NCI-H2029 (cell line): Measurements from ENCODE around the gene DRAP1.
A peak's percentile ranks its signal among the peaks of the same experiment; 100 is the strongest.

Experiments used
- DNase-seq: peaks from one replicate; lab custom pipeline; 2025; lab: John Stamatoyannopoulos, UW

Gene DRAP1

DNA sequence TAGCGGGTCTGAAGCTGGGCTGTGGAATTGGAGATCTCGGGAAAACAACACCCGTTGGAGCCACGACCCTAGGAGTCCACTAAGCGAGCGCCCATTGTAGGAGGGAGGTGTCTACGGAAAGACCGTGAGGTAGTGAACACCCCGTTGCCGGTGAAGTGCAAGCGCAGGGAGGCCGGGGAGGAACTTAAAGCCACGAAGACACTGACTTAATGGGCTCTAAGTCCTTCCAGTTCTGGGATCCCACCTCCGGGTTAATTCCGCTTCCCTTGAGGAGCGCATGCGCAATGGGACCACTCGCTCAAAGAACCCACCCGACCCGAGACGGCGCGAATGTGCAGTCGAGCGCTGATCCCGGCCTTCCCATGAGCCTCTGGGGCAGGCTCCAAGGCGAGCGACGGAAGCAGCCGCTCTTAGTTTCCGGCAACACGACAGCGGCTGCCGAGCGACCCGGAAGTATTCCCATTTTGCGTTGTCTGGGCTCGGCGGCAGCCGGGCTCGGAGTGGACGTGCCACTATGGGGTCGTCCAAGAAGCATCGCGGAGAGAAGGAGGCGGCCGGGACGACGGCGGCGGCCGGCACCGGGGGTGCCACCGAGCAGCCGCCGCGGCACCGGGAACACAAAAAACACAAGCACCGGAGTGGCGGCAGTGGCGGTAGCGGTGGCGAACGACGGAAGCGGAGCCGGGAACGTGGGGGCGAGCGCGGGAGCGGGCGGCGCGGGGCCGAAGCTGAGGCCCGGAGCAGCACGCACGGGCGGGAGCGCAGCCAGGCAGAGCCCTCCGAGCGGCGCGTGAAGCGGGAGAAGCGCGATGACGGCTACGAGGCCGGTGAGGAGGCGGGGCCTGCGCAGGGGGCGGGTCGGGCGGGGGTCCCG, 42.3 kb downstream of the DRAP1 start, which contains the start of gene SART1:
Gene SART1, plus strand, starts transcription at position 468 of the 874 bp plus-strand sequence. Its CDS starts 47 bp downstream, at position 515.
- DNase-seq = peak; percentile 97

DNA sequence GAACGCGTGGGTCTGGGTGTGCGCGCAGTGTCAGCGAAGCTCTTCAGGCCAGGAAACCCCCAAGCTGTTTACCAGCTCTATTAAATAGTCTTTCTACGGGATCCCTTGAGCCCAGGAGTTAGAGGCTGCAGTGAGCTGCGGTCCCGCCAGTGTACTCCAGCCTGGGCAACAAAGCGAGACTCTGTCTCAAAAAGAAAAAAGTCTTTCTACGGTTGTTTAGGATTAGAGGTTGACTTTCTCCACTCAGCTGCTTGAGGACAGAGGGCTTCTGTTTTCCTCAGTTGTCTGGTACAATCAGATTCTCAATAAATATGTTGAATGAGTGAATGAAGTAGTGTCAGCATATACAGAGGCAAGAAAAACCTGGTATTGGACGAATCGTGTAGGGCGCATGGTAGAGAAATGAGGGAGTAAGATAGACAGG, 42.9 kb downstream of the DRAP1 start:
- no peak for DNase-seq

GRCh38 chr11:65964906-65965305, 45.7 kb downstream of the DRAP1 start:
- DNase-seq = no peak

GRCh38 chr11:65965986-65966762, 46.9 kb downstream of the DRAP1 start:
- DNase-seq = no peak

- no peak for DNase-seq
These were observed 48.2 kb downstream of the DRAP1 start for GRCh38 chr11:65967329-65967934.

DNA sequence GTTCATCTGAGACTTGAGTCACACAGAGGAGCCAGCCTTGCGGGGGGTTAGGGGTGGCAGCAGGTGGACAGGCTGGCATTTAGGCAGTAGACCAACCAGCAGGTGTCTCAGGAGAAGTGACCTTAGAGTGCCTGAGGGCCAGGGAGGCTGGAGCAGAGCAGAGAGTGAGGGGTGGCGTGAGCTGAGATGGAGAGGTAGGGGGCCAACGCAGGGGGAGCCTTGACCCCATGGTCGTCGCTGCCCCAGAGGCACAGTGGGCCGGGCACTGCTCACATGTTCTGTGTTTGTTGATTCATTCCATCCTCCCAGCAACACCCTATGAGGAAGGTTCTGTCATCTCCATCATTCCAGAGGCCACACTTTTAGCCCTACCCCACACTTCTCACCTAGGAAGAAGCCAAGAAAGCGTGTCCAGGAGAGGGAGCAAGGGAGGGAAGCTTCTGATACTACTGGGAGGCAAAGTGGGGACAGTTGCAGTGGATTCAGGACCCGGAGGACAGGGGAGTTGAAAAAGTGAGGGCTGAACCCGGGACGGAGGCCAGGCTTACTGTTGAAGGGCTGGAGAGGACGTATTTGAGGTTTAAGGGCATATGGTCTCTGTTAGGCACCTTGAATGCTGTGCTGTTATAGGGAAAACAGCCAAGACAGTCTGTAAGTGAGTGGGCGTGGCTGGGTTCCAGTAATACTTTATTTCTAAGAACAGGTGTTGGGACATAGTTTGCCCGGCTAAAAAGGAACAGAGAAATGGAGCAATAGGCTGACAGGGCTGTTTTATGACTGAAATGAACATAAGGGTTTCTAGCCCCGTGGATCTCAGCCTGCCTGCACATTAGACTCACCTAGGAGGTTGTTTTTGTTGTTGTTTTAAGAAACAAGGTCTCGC, 49.6 kb downstream of the DRAP1 start:
- DNase-seq = no peak
